NCI-H146 treated with DMSO at 0.1 percent for 48 hours (cell line): Measurements from ENCODE around the gene PDLIM7.
"Not testable (repeated sequence)": the region's sequence is repeated elsewhere in the genome, so short reads cannot be mapped to it uniquely, and the experiment has no call there.

Experiments
- DNase-seq: peaks from one replicate; lab custom pipeline; 2025; ENCODE audit not compliant: unreplicated experiment; lab: John Stamatoyannopoulos, UW

PDLIM7 gene

GRCh38 chr5:177491983-177492746, 5.2 kb downstream of the PDLIM7 start:
- no peak for DNase-seq

- DNase-seq: no peak
Measured at GRCh38 chr5:177491429-177491945, 5.9 kb downstream of the PDLIM7 start.

GRCh38 chr5:177490992-177491391, 6.4 kb downstream of the PDLIM7 start:
- no peak for DNase-seq

GRCh38 chr5:177490311-177490991, 7.0 kb downstream of the PDLIM7 start:
- no peak for DNase-seq

- no peak for DNase-seq
Measured at GRCh38 chr5:177489119-177489716, 8.2 kb downstream of the PDLIM7 start.

GRCh38 chr5:177487975-177488374, 9.4 kb downstream of the PDLIM7 start:
- no peak for DNase-seq

- DNase-seq: no peak
Measured at GRCh38 chr5:177487144-177487543, 10.3 kb downstream of the PDLIM7 start.

GRCh38 chr5:177486256-177486655, 11.1 kb downstream of the PDLIM7 start:
- no peak for DNase-seq

GRCh38 chr5:177485753-177486152, 11.7 kb downstream of the PDLIM7 start:
- DNase-seq: not testable (repeated sequence)

- no peak for DNase-seq
Measured at GRCh38 chr5:177484902-177485549, 12.4 kb downstream of the PDLIM7 start.

GRCh38 chr5:177483994-177484901, 13.2 kb downstream of the PDLIM7 start:
- no peak for DNase-seq

- DNase-seq: no peak
Measured at GRCh38 chr5:177483042-177483441, 14.4 kb downstream of the PDLIM7 start.

- DNase-seq: no peak
Measured at GRCh38 chr5:177482359-177482795, 15.0 kb downstream of the PDLIM7 start.

- DNase-seq: no peak
Measured at GRCh38 chr5:177479774-177480173, 17.6 kb downstream of the PDLIM7 start.

- no peak for DNase-seq
Measured at GRCh38 chr5:177478711-177479646, 18.4 kb downstream of the PDLIM7 start.

- no peak for DNase-seq
Measured at GRCh38 chr5:177477701-177478477, 19.5 kb downstream of the PDLIM7 start.

- no peak for DNase-seq
Measured at GRCh38 chr5:177476531-177477233, 20.7 kb downstream of the PDLIM7 start.
